K562 (cell line): ENCODE results near the gene ARHGAP9.

Experiments used
- BRD4 ChIP-seq: fragments of 200-600 bp; sonication (generic); IDR thresholded peaks from 2 replicates; pipeline ENCODE4 v1.6.1; 2017; ENCODE audit warnings: inconsistent platforms
- FOS ChIP-seq: IDR thresholded peaks from 3 replicates; pipeline ENCODE4 v1.6.1; 2011; ENCODE audit not compliant: insufficient read length; ENCODE audit errors: extremely low read depth
- IFI16 ChIP-seq: fragments of 250-450 bp; sonication (Bioruptor Pico); IDR thresholded peaks from 2 replicates; pipeline ENCODE4 v2.1.2; 2022; ENCODE audit warnings: mild to moderate bottlenecking, inconsistent platforms
- SRF ChIP-seq, 2 experiments: fragments of 250-450, 450-650 bp in 1 of 2; sonication (Bioruptor Pico) in 1 of 2; sonication (generic) in 1 of 2; formaldehyde crosslinking; IDR thresholded peaks; 2 replicates each; pipeline versions ENCODE4 v1.5.0 to v1.5.1; 2020 to 2022; ENCODE audit warnings: mild to moderate bottlenecking in 1 of 2, missing genetic modification reagents in 1 of 2
- TF ChIP-seq, protein P1 (sequence below): sonication (generic); formaldehyde crosslinking; IDR thresholded peaks from 2 replicates; pipeline ENCODE4 v1.5.0; 2020; ENCODE audit warnings: missing genetic modification reagents

- no peak for TF ChIP-seq IFI16 (CRISPR knock-in tag)
- TF ChIP-seq, protein P1, sequence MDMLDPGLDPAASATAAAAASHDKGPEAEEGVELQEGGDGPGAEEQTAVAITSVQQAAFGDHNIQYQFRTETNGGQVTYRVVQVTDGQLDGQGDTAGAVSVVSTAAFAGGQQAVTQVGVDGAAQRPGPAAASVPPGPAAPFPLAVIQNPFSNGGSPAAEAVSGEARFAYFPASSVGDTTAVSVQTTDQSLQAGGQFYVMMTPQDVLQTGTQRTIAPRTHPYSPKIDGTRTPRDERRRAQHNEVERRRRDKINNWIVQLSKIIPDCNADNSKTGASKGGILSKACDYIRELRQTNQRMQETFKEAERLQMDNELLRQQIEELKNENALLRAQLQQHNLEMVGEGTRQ = no peak
- TF ChIP-seq BRD4 = no peak
- no peak for TF ChIP-seq SRF (CRISPR knock-in tag; IDR thresholded peaks at IDR 0.05)
- no peak for TF ChIP-seq FOS
These were observed 12.3 kb downstream of the ARHGAP9 start for GRCh38 chr12:57467212-57467874.
